ENCODE results near the gene ECHDC1.
"Not testable (repeated sequence)": the region's sequence is repeated elsewhere in the genome, so short reads cannot be mapped to it uniquely, and the experiment has no call there.

The ECHDC1 gene

DNA sequence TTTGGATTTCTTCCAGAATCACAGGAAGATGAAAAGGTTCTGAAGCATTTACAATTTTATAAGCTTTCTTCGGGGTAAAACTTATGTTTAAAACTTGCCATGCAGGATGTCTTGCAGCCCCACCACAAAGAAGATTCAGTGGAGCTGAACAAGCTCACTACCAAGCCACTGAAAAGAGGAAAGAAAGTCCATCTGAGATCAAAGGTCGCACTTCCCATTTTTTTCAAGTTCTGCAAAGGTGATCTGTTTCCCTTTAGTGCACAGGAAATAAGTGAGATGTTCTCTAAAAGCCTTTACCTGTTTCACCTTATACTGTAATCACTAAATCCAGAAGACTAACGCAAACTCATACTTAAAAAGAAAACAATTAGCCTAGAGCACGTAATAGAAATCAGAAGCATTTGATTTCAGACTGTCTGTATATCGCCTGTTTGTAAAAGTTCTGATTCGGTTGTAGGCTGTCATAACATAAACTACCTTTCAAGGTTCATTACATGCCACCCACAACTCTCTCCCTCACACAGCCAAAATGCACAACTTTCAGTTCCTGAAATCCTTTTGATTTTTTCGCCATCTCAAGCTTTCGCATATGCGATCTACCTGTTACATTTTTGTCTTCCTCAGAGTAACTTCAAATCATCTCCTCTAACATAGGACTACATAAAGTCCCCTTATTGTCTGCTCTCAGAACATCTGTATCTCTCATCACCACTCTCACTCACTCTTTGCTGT is 1.8 kb downstream of the ECHDC1 start:
- no peak for DNase-seq

DNA sequence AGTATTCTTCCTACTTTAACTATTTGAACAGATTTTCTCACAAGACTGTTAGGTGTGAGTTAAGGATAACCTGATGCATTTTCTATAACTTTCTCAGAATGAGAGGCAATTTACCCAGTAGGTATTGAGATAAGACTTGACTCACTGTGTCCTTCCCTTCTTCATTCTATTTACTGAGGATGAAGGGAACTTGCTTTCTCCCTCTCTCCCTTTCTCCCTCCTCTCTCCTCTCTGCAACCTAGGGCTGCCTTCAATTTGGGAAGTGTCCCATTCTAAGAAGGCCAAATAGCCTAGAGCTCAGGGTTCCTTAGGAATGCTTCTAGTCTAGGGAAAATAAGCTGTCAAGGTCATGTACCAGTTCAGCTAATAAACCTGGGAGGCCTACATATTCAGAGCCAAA is 3.2 kb downstream of the ECHDC1 start:
- DNase-seq = no peak

DNA sequence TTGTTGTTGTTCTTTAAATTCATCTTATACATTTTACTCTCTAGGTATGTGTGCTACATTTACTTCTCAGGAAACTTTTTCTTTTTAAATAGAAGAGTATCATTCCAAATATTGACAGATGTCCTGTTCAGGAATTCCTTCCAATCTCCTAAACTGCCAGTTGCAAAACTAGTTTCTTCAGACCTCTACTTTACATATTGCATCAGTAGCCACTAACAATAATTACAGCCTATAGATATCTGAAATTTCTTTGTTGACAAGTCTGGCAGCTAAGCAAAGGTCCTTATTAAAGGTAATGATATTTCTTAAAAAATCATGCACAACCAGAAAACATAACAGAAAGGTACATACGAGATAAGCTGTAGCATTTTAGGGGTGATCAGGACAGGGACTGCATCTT is 4.5 kb downstream of the ECHDC1 start:
- no peak for DNase-seq

DNA sequence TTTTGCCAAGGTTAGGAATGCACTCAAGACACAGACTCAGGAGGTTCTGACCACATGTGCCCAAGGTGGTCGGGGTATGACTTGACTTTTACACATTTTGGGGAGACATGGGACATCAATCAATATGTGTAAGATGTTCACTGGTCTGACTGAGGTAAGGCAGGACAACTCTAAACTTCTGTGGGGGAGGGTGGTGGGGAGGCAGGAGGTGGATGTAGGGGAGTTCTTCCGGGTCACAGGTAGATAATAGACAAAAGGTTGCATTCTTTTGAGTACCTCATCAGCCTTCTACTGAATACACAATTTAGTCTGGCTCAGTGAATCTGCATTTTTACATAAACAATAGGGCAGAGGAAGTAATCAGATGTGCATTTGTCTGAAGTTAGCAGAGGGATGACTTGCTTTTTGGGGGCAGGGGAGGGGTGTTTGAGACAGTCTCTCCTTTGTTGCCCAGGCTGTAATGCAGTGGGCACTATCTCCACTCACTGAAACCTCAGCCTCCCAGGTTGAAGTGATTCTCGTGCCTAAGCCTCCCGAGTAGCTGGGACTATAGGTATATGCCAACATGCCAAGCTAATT is 10.9 kb downstream of the ECHDC1 start:
- DNase-seq = no peak

DNA sequence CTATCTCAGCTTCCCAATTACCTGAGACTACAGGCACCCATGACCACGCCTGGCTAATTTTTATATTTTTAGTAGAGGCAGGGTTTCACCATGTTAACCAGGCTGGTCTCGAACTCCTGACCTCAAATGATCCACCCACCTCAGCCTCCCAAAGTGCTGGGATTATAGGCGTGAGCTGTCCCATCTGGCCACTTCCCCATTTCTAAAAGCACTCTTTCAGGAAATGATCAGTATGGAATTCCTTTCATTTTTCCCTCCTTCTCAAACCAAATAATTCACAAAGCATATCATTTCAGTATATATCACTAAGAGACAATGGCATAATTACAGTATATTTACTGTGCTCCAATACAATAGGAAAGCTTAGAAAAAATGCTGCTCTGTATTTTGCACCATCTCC is 12.2 kb downstream of the ECHDC1 start:
- DNase-seq = not testable (repeated sequence)

DNA sequence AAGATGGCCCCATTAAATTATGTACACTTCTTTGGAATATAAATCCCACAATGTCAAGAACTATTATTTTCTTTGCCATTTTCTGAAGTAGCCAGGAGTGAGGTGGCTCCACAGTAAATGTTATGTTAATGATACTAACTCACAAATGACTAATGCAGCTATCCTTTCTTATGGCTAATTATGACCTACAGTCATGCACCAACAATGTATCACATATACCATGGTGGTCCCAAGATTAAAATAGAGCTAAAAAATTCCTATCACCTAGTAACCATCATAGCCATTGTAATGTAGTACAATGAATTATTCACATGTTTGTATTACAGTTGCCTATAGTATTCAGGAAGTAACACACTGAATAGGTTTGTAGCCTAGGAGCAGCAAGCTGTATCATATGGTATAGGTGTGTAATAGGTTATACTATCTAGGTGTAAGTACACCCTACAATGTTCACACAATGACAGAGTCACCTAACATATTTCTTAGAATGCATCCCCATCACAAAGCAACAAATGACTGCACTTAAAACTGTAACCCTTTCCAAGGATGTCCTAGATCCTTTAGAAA is 15.3 kb downstream of the ECHDC1 start:
- no peak for DNase-seq

DNA sequence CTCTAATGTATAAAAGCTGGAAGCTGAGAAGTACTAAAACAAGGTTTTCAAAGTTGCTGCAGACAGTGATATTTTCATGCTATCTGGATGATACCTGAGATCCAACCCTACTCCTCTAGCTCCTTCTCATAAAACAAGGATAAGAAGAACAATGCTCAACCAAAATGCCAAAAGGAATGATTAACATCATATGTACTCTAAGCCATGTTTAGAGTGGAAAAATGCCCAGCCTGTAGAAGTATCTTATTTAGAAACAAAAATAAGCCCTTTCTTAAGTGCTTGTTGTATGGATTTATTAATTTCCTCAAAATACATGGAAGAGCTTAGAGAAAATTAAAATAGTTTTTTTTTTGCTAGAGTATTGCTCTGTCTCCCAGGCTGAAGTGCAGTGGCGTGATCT is 23.7 kb downstream of the ECHDC1 start:
- no peak for DNase-seq

DNA sequence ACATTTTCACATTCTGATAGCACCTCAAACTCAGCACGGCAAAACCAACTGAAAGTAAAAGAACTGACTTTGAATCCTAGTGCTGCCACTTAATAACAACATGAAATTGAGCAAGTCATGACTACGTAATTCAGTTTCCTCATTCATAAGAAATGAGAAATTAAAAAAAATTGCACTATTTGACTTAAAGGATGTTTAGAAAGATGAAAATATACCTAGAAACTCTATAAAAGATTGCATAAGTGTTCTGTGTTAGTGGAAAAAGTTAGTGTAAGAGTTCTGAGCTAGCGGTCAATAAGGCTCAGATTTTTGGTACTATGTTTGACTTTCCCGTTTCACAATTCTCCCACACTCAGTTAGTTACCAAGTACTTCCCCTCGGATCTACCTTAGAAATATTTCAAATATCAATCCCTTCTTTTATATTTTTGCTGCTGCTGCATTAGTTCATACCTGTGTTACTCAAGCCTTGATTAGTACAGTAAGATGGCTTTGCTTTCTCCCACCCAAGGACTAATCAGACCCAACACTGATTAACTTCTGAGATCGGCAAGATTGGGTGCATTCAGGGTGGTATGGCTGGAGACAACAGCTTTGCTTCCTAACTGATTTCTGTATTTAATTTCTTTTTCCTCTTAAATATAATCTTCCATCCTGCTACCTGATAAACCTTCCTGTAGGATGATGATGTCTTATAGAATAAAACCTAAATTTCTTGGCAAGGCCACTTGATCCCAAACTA is 25.9 kb downstream of the ECHDC1 start:
- no peak for DNase-seq

DNA sequence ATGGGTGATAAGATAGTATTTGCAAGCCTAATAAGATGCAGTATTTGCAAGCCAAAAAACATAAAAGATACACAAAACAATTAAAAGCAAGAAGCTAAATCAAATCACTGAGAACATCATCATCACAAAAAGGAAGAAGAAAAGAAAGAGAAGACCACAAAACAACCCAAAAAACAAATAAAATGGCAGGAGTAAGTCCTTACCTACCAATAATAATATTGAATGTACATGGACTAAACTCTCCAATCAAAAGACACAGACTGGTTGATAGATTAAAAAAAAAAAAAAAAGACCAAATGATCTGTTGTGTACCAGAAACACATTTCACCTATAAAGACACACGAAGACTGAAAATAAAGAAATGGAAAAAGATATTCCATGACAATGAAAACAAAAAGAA is 37.7 kb downstream of the ECHDC1 start:
- no peak for DNase-seq

DNA sequence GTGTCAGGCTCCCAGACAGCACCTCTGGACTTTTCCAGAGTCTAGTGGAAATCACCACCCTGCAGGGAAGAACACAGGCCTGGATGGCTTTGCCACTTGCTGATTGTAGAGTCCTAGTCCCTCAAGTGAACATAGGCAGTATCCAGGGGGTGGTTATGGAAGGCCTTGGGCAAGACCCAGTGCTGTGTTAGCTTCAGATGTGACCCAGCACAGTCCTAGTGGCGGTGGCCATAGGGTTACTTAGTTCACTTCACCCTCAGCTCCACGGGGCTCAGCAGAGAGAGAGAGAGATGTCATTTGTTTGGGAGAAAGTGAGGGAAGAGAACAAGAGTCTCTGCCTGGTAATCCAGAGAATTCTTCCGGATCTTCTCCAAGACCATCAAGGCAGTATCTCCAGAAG is 39.5 kb downstream of the ECHDC1 start:
- DNase-seq = no peak

DNA sequence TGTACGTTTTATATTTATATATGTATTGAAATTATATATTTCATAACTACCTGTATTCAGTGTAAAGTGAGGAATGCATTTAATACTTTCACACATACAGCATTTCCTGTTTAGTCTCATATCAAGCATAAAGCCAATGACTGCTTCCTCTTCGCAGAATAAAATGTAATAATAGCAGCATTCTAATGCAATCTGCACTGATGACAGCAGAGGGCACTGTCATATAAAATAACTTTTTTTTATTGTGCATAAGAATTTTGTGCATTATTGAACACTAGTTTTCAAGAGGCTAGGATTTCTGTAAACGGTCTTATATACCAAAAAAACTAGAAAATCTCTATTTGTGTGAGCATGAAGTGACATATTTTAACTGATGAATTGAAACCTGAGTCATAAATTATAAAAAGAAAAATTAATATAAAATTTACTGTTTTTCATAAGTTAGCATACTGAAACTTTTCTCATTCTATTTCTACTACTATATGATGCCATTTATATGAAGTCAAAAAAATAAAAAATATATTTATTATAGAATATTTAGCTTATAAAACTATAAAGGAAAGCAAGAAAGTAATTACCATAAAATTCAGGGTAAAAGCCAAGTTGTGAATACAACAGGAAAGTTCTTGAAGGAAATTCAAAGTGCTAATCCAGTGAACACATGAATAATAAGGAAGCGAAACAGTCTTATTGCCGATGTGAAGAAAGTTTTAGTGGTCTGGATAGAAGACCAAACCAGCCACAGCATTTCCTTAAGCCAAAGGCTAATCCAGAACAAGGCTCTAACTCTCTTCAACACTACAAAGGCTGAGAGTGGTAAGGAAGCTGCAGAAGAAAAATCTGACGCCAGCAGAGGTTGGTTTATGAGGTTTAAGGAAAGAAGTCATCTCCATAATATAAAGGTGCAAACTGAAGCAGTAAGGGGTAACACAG is 40.4 kb downstream of the ECHDC1 start:
- peak; percentile 13 for DNase-seq

DNA sequence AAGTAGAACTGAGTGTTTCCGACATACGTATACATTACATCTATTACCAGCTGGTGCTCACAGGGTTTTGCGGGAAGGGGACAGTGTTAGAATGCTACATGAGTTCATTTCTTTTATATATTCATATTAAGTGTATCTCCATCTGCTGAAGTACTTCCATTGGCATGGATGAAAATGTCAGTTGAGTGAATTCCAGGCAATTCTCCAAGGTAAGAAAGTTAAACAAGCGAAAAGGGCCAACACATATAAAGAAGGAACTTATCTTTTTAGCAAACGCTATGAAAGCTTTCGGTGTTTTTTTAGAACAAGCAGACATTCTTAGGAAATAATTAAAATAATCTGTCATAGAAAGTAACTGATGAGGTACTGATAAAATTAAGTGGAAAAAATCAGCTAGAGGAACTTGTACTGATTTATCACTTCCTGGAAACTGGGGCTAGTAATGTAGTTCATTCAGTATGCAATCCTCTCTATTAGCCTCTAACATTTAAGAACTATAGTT is 42.2 kb downstream of the ECHDC1 start:
- no peak for DNase-seq

DNA sequence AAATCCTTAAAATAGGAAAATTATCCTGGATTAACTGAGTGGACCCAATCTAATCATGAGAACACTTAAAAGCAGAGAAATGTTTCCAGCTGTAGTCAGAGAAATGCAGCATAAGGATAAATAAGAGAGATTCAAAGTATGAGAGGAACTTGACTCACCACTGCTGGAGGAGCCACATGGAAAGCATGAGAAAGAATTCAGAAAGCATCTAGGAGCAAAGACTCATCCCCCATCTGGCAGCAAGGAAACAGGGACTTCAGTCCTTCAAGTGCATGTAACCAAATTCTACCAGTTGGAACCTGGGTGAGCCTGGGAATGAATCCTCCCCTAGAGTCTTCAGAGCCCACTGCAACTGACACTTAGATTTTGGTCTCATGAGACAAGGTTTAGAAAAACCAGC is 43.0 kb downstream of the ECHDC1 start:
- no peak for DNase-seq

DNA sequence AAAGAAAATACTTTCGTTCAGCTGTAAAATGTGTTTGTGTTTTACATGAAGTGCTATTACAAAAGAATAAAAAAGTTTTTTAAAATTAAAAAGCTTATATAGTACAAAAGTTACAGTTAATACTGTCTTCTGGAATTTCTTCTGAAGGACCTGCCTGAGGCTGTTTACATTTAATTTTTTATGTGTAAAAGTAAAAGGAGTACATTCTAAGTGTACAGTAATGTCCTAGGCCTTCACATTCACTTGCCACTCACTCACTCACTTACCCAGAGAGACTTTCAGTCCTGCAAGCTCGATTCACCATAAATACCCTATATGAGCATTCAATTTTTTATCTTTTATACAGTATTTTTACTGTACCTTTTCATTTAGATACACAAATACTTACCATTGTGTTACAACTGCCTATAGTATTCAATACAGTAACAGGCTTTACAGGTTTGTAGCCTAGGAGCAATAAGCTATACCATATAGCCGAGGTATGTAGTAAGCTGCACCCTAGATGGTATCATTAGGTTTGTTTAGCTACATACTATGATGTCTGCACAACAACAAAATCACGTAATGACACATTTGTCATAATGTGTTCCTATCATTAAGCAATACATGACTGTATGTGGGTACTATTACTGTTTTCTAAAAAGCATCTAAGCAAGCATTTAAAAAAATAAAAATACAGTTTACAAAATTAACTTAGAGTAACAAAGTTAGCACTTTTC is 43.7 kb downstream of the ECHDC1 start:
- no peak for DNase-seq

DNA sequence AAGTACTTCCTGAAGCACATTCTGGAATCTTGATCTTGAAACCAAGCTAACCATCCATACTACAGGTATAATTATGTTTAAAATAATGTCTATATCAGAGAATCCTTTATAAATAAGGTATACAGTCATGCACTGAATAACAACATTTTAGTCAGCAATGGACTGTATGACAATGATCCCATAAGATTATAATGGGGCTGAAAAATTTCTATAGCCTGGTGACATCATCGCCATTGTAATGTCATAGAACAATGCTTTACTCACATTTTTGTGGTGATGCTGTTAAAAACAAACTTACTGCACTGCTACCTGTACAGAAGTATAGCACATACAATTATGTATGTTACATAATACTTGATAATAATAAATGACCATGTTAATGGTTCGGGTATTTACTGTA is 44.9 kb downstream of the ECHDC1 start:
- DNase-seq = no peak

DNA sequence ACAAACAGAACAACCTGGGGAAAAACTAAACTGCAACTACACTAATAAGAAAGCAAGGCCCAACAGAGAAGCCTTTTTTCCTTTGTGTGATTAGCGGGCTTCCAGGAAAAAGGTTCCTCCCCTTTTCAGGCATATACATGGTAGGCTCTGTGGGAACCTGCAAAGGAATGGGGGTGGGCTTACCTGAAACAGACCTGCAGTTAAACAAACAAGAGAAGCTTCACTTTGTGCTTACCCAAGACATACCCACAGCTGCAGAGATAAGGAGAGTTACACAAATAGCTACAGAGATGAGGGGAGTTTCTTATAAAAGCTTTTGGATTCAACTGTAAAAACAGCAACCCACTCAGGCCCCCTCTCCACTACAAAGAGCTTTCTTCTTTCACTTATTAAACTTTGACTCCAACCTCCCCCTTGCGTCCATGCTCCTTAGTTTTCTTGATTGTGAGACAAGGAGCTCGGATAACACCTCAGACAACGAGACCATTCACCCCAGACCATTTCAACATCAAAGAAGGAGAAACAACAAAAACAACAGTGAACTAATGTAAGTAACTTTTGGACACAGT is 45.8 kb downstream of the ECHDC1 start:
- DNase-seq = no peak

DNA sequence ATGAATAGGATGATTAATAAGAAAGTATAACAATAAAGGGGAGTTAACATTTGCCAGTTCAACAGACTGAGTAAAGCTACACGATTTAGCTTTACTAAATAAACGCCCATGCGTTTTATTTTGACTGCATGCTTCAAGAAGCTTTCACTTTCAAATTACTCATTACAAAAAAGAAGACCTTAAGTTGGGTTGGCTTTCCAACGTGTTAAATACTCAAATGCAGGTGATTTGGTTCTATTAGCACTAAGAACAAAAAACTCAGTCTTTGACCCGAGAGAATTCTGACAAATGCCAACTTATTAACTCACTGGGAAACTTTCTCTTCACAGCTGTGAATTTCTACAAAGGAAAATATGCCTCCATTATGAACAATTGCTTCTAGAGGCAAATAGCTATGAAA is 51.9 kb downstream of the ECHDC1 start:
- no peak for DNase-seq

DNA sequence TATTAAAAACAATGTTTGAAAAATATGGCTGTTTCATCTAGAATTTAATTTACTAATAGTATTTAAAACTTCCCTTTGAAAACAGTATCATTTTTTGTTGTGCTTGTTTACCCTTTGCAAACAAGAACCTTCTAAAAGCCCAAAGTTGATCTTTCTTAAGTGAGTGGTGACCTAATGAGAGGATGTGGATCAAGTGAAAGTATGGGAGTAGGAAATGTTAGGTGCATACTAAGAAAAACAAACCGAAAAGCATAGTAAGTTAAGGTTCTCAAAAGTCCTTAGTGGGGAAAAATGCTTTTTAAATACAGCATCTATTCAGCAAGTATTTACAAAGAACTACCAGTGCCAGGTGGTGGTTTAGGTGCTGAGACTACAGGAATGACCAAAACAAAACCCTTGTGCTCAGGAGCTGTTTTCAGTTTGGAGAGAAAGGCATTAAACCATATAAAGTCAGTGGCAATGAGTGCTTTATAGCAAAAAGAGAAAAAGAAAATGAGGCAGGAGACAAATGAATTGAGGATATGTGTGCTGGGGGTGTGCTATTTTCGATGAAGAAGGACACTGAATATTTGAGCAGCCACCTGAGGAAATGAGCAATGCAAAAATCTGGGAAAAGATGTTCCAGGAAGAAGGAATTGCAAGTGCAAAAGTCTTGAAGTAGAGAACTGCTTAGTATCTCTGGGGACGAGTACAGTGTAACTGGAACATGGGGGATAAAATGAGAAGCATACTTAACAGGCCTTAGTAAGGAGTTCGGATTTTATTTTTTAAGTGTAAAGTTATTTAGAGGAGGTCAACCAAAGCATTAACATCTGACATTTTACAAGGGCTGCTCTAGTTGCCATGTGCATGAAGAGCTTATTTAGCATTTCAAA is 52.8 kb downstream of the ECHDC1 start:
- no peak for DNase-seq

DNA sequence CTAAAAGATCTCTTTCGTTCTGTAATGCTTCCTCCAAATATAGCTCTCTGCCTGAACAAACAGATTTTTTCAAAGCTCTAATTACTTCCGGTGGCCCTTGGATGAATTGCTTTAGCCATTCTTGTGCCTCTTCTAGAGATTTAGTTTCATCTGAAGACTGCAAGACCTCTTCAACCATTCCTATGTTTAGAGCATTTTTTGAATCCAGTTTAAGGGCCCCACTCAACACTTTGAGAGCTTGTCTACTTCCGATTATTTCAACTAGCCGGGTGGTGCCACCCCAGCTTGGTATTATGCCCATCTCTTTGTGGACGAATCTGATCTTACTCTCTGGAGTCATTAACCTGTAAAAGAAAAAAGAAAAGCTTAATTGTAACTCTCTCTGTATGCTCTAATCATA is 53.5 kb downstream of the ECHDC1 start:
- no peak for DNase-seq

DNA sequence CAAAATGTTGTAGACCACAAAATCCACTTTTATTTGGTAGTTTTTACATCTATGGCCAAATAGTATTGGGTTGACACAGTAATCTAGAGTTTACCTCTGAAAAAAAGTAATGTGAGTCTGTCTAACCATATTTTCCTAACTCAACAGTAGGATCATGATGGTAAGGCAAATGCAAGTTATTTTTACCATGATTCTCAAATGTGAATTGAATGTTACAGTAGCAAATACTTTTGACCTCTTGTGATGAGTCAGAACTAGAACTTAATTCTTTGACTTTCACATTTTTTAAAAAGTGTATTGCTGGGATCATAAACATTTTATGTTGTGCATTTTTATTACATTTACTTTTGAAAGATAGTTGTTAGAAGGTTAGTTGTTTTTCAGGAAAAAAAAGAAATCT is 54.7 kb downstream of the ECHDC1 start:
- DNase-seq = no peak
